Cardiac muscle cell (in vitro differentiated cells and primary cell): ENCODE results near the gene MEGF11. TPM values are rescaled to one million over a fixed set of nuclear protein-coding genes. Genes with fewer than 3 reads are reported as not detected.
"Not testable (repeated sequence)": the region's sequence is repeated elsewhere in the genome, so short reads cannot be mapped to it uniquely, and the experiment has no call there.

ENCODE experiments used
- DNase-seq, 2 donors: peaks; one replicate each; pipeline versions ENCODE4 v3.0.0 to v3.0.0-alpha.2; 2010 to 2017; ENCODE audit warnings: low read depth in 1 of 2, low spot score in 1 of 2
- H3K27ac ChIP-seq: fragments of 200-600 bp; sonication (generic); 2 replicates; pipeline ENCODE4 v1.5.1; 2016
- H3K27me3 ChIP-seq: fragments of 200-600 bp; sonication (generic); 2 replicates; pipeline ENCODE4 v1.6.0; 2016; ENCODE audit warnings: control low read depth
- H3K36me3 ChIP-seq: fragments of 200-600 bp; sonication (generic); 2 replicates; pipeline ENCODE4 v1.5.1; 2016; ENCODE audit warnings: control low read depth
- H3K4me1 ChIP-seq: fragments of 200-600 bp; sonication (generic); 2 replicates; pipeline ENCODE4 v1.8.1; 2017; ENCODE audit warnings: low read depth, mild to moderate bottlenecking, mixed run types
- H3K4me3 ChIP-seq: fragments of 200-600 bp; sonication (generic); 2 replicates; pipeline ENCODE4 v1.5.1; 2016; ENCODE audit warnings: mild to moderate bottlenecking
- H3K9me3 ChIP-seq: fragments of 200-600 bp; sonication (generic); 2 replicates; pipeline ENCODE4 v1.5.1; 2017; ENCODE audit warnings: low read depth, mild to moderate bottlenecking, control low read depth
- polyA plus RNA-seq: library from polyadenylated mRNA; unstranded; fragments of >200 nt; fragmentation: Nextera tagmentation; extraction: Ambion mirVana; gene quantifications from 2 replicates; pipeline ENCODE4 v1.2.1, GENCODE V29; 2016
- total RNA-seq: library from RNA; depleted of rRNA; stranded (reverse); fragments of >200 nt; gene quantifications from 2 replicates; pipeline ENCODE4 v1.2.3, GENCODE V29; 2016
- TF ChIP-seq, protein P1 (sequence below): IDR thresholded peaks from 2 replicates; pipeline ENCODE4 v1.5.1; 2012; ENCODE audit warnings: low read depth, mild to moderate bottlenecking, low read length

The MEGF11 gene
- total and polyA plus RNA-seq, 2 experiments from 2014 or later, result 0.30 TPM; not detected in 1

- H3K27me3 ChIP-seq, result peaks cover 93% of the 10 kb centered on the region
- no peak overlapping the region for H3K27ac ChIP-seq
- no peaks in the 10 kb centered on the region for H3K4me1 ChIP-seq
- no peaks in the 10 kb centered on the region for H3K9me3 ChIP-seq
- TF ChIP-seq, protein P1, sequence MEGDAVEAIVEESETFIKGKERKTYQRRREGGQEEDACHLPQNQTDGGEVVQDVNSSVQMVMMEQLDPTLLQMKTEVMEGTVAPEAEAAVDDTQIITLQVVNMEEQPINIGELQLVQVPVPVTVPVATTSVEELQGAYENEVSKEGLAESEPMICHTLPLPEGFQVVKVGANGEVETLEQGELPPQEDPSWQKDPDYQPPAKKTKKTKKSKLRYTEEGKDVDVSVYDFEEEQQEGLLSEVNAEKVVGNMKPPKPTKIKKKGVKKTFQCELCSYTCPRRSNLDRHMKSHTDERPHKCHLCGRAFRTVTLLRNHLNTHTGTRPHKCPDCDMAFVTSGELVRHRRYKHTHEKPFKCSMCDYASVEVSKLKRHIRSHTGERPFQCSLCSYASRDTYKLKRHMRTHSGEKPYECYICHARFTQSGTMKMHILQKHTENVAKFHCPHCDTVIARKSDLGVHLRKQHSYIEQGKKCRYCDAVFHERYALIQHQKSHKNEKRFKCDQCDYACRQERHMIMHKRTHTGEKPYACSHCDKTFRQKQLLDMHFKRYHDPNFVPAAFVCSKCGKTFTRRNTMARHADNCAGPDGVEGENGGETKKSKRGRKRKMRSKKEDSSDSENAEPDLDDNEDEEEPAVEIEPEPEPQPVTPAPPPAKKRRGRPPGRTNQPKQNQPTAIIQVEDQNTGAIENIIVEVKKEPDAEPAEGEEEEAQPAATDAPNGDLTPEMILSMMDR, result peak; percentile 84
- H3K4me3 ChIP-seq, result peak overlapping the region; percentile 54
- peak; percentile 50 to 79 for DNase-seq
- no peaks in the 10 kb centered on the region for H3K36me3 ChIP-seq
These were observed 1.5 kb downstream of the MEGF11 start for GRCh38 chr15:66251790-66252684.

GRCh38 chr15:66251065-66251789 lies 2.3 kb downstream of the MEGF11 start:
- no peak for DNase-seq
- no peaks in the 10 kb centered on the region for H3K4me1 ChIP-seq
- H3K36me3 ChIP-seq, result no peaks in the 10 kb centered on the region
- no peaks in the 10 kb centered on the region for H3K9me3 ChIP-seq
- H3K27ac ChIP-seq, result no peak overlapping the region
- H3K4me3 ChIP-seq, result no peak overlapping the region
- TF ChIP-seq, protein P1, result no peak
- H3K27me3 ChIP-seq, result peaks cover 85% of the 10 kb centered on the region

DNA sequence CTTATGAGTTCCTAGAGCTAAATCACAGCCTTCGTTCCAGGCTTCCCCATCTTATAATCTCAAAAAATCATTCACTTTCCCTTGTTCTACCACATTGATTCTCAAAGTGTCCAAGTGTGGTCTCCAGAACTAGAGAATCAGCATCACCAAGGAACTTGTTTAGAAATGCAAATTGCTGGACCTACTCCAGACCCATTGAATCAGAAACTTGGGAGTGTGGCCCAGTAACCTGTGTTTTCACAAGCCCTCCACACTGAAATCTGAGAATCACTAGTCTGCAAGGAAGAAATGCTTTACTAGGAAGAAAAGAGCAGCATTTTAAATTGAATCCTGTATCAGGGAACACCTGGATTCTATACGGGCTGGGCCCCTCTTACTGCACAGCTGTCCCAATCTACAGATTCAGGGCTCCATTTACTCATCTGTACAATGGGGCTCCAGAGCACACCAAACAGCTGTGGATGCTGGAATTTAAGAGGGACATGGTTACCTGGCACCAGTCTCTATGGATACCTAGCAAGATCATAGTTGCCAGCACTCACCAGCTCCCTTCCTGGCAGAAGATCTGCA lies 3.9 kb downstream of the MEGF11 start:
- H3K4me3 ChIP-seq, result no peak overlapping the region
- no peaks in the 10 kb centered on the region for H3K36me3 ChIP-seq
- TF ChIP-seq, protein P1, result no peak
- H3K9me3 ChIP-seq, result no peaks in the 10 kb centered on the region
- H3K27ac ChIP-seq, result no peak overlapping the region
- peaks cover 70% of the 10 kb centered on the region for H3K27me3 ChIP-seq
- DNase-seq, result no peak
- no peaks in the 10 kb centered on the region for H3K4me1 ChIP-seq

- no peak for DNase-seq
- Histone ChIP-seq H3K9me3 (no peaks in the 10 kb centered on the region), H3K36me3 (no peaks in the 10 kb centered on the region), H3K4me1 (no peaks in the 10 kb centered on the region), H3K4me3 (no peak overlapping the region), H3K27ac (no peak overlapping the region), H3K27me3 (peaks cover 45% of the 10 kb centered on the region)
- TF ChIP-seq, protein P1, result no peak
These were observed 6.6 kb downstream of the MEGF11 start for GRCh38 chr15:66246937-66247336.

GRCh38 chr15:66245832-66246231 lies 7.7 kb downstream of the MEGF11 start:
- not testable (repeated sequence) for H3K27ac ChIP-seq, H3K9me3 ChIP-seq, H3K4me1 ChIP-seq, DNase-seq, H3K36me3 ChIP-seq, H3K4me3 ChIP-seq
- peaks cover 34% of the 10 kb centered on the region for H3K27me3 ChIP-seq
